ENCODE data around the gene LDLRAD1. TPM values are rescaled to one million over a fixed set of nuclear protein-coding genes. Genes with fewer than 3 reads are reported as not detected.

LDLRAD1 gene
- total RNA-seq, 2 experiments from 2014 or later: not detected

GRCh38 chr1:53966794-53967193 lies 51.2 kb downstream of the LDLRAD1 start:
- ChIA-PET CTCF (interaction anchor here (0.6 kb wide), 1 partner anchor 273 kb away, joined by 3 read pairs; no protein-coding TSS in a partner anchor), POLR2A (interaction anchor here (1.0 kb wide), 1 partner anchor 108 kb away, joined by 3 read pairs; no protein-coding TSS in a partner anchor)
- Mint-ChIP-seq H3K27me3 (no peaks in the 10 kb centered on the region), H3K4me1 (ENCODE audit: low read depth) (peaks cover 2% of the 10 kb centered on the region), H3K9me3 (no peaks in the 10 kb centered on the region), H3K4me3 (no peak overlapping the region), H3K27ac (no peak overlapping the region), H3K36me3 (ENCODE audit: low read depth) (peaks cover 26% of the 10 kb centered on the region)
- no peak for DNase-seq
- TF ChIP-seq, protein P1, sequence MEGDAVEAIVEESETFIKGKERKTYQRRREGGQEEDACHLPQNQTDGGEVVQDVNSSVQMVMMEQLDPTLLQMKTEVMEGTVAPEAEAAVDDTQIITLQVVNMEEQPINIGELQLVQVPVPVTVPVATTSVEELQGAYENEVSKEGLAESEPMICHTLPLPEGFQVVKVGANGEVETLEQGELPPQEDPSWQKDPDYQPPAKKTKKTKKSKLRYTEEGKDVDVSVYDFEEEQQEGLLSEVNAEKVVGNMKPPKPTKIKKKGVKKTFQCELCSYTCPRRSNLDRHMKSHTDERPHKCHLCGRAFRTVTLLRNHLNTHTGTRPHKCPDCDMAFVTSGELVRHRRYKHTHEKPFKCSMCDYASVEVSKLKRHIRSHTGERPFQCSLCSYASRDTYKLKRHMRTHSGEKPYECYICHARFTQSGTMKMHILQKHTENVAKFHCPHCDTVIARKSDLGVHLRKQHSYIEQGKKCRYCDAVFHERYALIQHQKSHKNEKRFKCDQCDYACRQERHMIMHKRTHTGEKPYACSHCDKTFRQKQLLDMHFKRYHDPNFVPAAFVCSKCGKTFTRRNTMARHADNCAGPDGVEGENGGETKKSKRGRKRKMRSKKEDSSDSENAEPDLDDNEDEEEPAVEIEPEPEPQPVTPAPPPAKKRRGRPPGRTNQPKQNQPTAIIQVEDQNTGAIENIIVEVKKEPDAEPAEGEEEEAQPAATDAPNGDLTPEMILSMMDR (IDR thresholded peaks at IDR 0.05): no peak
- intact Hi-C loops (cut with micrococcal nuclease): no loop called here
- no peak for ATAC-seq

- ChIA-PET CTCF (interaction anchor here (2.1 kb wide), 1 partner anchor 104 kb away, joined by 7 read pairs; no protein-coding TSS in a partner anchor), POLR2A (no interaction called here)
- intact Hi-C loops (cut with micrococcal nuclease): no loop called here
- ATAC-seq (no peak), DNase-seq (no peak)
- no peaks in the 10 kb centered on the region for H3K4me1 Mint-ChIP-seq (ENCODE audit: low read depth)
- H3K27ac Mint-ChIP-seq: no peak overlapping the region
- H3K4me3 Mint-ChIP-seq: no peak overlapping the region
- no peaks in the 10 kb centered on the region for H3K27me3 Mint-ChIP-seq
- TF ChIP-seq, protein P1 (IDR thresholded peaks at IDR 0.05): no peak
- H3K36me3 Mint-ChIP-seq (ENCODE audit: low read depth): peaks cover 27% of the 10 kb centered on the region
- no peaks in the 10 kb centered on the region for H3K9me3 Mint-ChIP-seq
Measured at GRCh38 chr1:53964109-53964508, 53.9 kb downstream of the LDLRAD1 start.

GRCh38 chr1:53963460-53963859 lies 54.5 kb downstream of the LDLRAD1 start:
- Mint-ChIP-seq H3K36me3 (ENCODE audit: low read depth) (peaks cover 24% of the 10 kb centered on the region), H3K27me3 (no peaks in the 10 kb centered on the region), H3K4me3 (no peak overlapping the region), H3K4me1 (ENCODE audit: low read depth) (no peaks in the 10 kb centered on the region), H3K27ac (no peak overlapping the region), H3K9me3 (no peaks in the 10 kb centered on the region)
- ATAC-seq (no peak), DNase-seq (no peak)
- TF ChIP-seq, protein P1 (IDR thresholded peaks at IDR 0.05): no peak
- intact Hi-C loops (cut with micrococcal nuclease): no loop called here
- ChIA-PET CTCF (interaction anchor here (0.6 to 0.7 kb wide), 2 partner anchors 103 to 705 kb away, joined by 3 read pairs; no protein-coding TSS in a partner anchor), POLR2A (no interaction called here)

- intact Hi-C loops (cut with micrococcal nuclease): no loop called here
- CTCF ChIA-PET: interaction anchor here (1.2 to 1.4 kb wide), 2 partner anchors 84 to 102 kb away, joined by 3 to 5 read pairs; no protein-coding TSS in a partner anchor
- TF ChIP-seq, protein P1 (IDR thresholded peaks at IDR 0.05): no peak
- Mint-ChIP-seq H3K36me3 (ENCODE audit: low read depth) (peaks cover 21% of the 10 kb centered on the region), H3K9me3 (no peaks in the 10 kb centered on the region), H3K27ac (no peak overlapping the region), H3K4me1 (ENCODE audit: low read depth) (peaks cover under 1% of the 10 kb centered on the region), H3K4me3 (no peak overlapping the region), H3K27me3 (no peaks in the 10 kb centered on the region)
- POLR2A ChIA-PET: interaction anchor here (0.6 kb wide), 2 partner anchors 28 to 33 kb away, joined by 3 read pairs; no protein-coding TSS in a partner anchor
- DNase-seq (no peak), ATAC-seq (no peak)
Measured at GRCh38 chr1:53962395-53962794, 55.6 kb downstream of the LDLRAD1 start.

DNA sequence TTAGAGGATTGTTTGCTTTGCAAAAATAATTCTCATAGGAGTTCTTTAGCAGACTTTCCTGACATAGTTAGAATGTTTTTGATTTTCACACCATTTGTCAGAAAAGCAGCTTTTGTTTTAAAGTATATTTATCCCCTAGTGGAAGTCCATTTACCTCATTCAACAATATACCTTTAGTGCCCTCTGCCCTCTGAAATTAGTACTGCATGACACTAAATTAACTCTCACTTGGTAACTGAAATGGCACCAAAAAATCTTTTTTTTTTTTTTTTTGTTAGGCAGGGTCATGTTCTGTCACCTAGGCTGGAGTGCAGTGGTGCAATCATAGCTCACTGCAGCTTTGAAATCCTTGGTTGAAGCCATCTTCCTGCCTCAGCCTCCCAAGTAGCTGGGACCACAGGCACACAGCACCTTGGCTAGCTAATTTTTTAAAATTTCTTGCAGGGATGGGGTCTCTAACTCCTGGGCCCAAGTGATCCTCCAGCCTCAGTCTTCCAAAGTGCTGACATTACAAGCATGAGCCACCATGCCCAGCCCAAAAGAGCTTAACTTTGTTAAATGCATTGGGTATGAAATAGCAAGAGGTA lies 58.2 kb downstream of the LDLRAD1 start:
- H3K4me1 Mint-ChIP-seq (ENCODE audit: low read depth): peaks cover 7% of the 10 kb centered on the region
- POLR2A ChIA-PET: interaction anchor here (1.0 to 1.8 kb wide), 4 partner anchors 10 to 121 kb away, joined by 3 to 6 read pairs (median 3); partner anchors contain the start of gene YIPF1
- no peaks in the 10 kb centered on the region for H3K27me3 Mint-ChIP-seq
- DNase-seq: peak; percentile 15
- intact Hi-C loops (cut with micrococcal nuclease): loop anchor here (5.0 kb wide), 1 partner anchor 97 kb away; no protein-coding TSS in a partner anchor
- H3K36me3 Mint-ChIP-seq (ENCODE audit: low read depth): peaks cover 18% of the 10 kb centered on the region
- no peak overlapping the region for H3K4me3 Mint-ChIP-seq
- ATAC-seq: peak; percentile 68
- CTCF ChIA-PET: interaction anchor here (0.7 to 3.6 kb wide), 43 partner anchors 11 to 201 kb away, joined by 3 to 139 read pairs (median 5); partner anchors contain the start of genes IFT25, LRRC42, NDC1 and TMEM59
- TF ChIP-seq, protein P1 (IDR thresholded peaks at IDR 0.05): peak; percentile 78
- no peaks in the 10 kb centered on the region for H3K9me3 Mint-ChIP-seq
- no peak overlapping the region for H3K27ac Mint-ChIP-seq
